Fibroblast of pulmonary artery (primary cell): ENCODE results near the gene JAKMIP2.
"Not testable (repeated sequence)": the region's sequence is repeated elsewhere in the genome, so short reads cannot be mapped to it uniquely, and the experiment has no call there.

Source experiments
- DNase-seq: peaks from one replicate; pipeline ENCODE4 v3.0.0-alpha.2; 2010; ENCODE audit warnings: low read depth
- H3K4me3 ChIP-seq: replicated peaks from 2 replicates; pipeline ENCODE4 v1.5.1; 2011; ENCODE audit warnings: low read depth, mild to moderate bottlenecking, control low read depth, low read length, moderate library complexity
- CTCF ChIP-seq: IDR thresholded peaks from 2 replicates; pipeline ENCODE4 v1.5.1; 2011; ENCODE audit warnings: mild to moderate bottlenecking, control low read depth, low read length, inconsistent platforms; ENCODE audit errors: missing control alignments

The JAKMIP2 gene

GRCh38 chr5:147735621-147736125 lies 46.9 kb downstream of the JAKMIP2 start:
- TF ChIP-seq CTCF: no peak
- H3K4me3 ChIP-seq: no peak overlapping the region
- DNase-seq: no peak

- no peak overlapping the region for H3K4me3 ChIP-seq
- TF ChIP-seq CTCF: no peak
- DNase-seq: no peak
These were observed 47.6 kb downstream of the JAKMIP2 start for GRCh38 chr5:147734894-147735293.

- no peak for DNase-seq
- H3K4me3 ChIP-seq: no peak overlapping the region
- TF ChIP-seq CTCF: no peak
These were observed 49.5 kb downstream of the JAKMIP2 start for GRCh38 chr5:147733075-147733474.

- TF ChIP-seq CTCF: no peak
- DNase-seq: no peak
- no peak overlapping the region for H3K4me3 ChIP-seq
These were observed 50.1 kb downstream of the JAKMIP2 start for GRCh38 chr5:147732291-147732883.

GRCh38 chr5:147731431-147732290 lies 50.9 kb downstream of the JAKMIP2 start:
- DNase-seq: no peak
- TF ChIP-seq CTCF: no peak
- H3K4me3 ChIP-seq: no peak overlapping the region

- TF ChIP-seq CTCF: no peak
- H3K4me3 ChIP-seq: no peak overlapping the region
- DNase-seq: no peak
These were observed 55.3 kb downstream of the JAKMIP2 start for GRCh38 chr5:147727200-147727599.

GRCh38 chr5:147721191-147721960 lies 61.2 kb downstream of the JAKMIP2 start:
- DNase-seq, H3K4me3 ChIP-seq: not testable (repeated sequence)
